ENCODE data around the gene CEP350.

The CEP350 gene

GRCh38 chr1:180083164-180083563 lies 128.6 kb downstream of the CEP350 start:
- H4K20me1 ChIP-seq (ENCODE audit: insufficient read depth, low read length): no peaks in the 10 kb centered on the region
- no peak overlapping the region for H3K4me3 ChIP-seq (ENCODE audit: low read depth, low read length, poor library complexity, severe bottlenecking)
- H3K4me2 ChIP-seq (ENCODE audit: low read length): no peak overlapping the region
- H3K79me2 ChIP-seq (ENCODE audit: insufficient read depth, low read length): no peaks in the 10 kb centered on the region
- TF ChIP-seq CTCF (IDR thresholded peaks at IDR 0.05; ENCODE audit: low read length) (no peak), EZH2 (IDR thresholded peaks at IDR 0.05; ENCODE audit: borderline replicate concordance, low read length) (no peak)
- no peak overlapping the region for H3K27ac ChIP-seq (ENCODE audit: low read depth, low read length, poor library complexity, severe bottlenecking)
- H3K9ac ChIP-seq (ENCODE audit: low read length): no peak overlapping the region
- no peaks in the 10 kb centered on the region for H3K4me1 ChIP-seq (ENCODE audit: insufficient read depth, low read length, severe bottlenecking)
- H3K27me3 ChIP-seq (ENCODE audit: insufficient read depth, low read length): no peaks in the 10 kb centered on the region
- peaks cover 54% of the 10 kb centered on the region for H3K36me3 ChIP-seq (ENCODE audit: insufficient read depth, low read length)
- H2AFZ ChIP-seq (ENCODE audit: low read length): no peak overlapping the region
- H3K9me3 ChIP-seq (ENCODE audit: low read length): no peaks in the 10 kb centered on the region
- H3K9me2 ChIP-seq (ENCODE audit: low read depth, low read length): no peaks in the 10 kb centered on the region
- H3F3A ChIP-seq (ENCODE audit: insufficient read depth, low read length): no peaks in the 10 kb centered on the region

DNA sequence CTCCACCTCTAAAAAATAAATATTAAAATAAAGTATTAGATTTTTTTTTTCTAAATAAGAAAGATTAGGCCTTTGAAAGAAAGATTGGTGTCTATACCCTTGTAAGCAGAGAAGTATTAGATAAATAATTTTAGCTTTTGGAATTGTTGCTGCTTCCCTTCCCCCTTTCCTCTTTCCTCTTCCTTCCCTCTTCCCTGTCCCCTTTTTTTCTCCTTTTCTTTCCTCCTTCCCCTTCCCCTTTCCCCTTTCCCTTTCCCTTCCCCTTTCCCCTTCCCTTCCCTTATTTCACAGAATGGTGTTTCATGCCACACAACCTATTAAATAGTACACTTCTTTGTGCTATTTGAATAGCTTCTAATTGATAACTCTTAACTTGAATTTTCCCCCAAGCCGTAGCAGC lies 130.3 kb downstream of the CEP350 start:
- no peak overlapping the region for H3K4me3 ChIP-seq (ENCODE audit: low read depth, low read length, poor library complexity, severe bottlenecking)
- no peaks in the 10 kb centered on the region for H4K20me1 ChIP-seq (ENCODE audit: insufficient read depth, low read length)
- H3K9me3 ChIP-seq (ENCODE audit: low read length): no peaks in the 10 kb centered on the region

DNA sequence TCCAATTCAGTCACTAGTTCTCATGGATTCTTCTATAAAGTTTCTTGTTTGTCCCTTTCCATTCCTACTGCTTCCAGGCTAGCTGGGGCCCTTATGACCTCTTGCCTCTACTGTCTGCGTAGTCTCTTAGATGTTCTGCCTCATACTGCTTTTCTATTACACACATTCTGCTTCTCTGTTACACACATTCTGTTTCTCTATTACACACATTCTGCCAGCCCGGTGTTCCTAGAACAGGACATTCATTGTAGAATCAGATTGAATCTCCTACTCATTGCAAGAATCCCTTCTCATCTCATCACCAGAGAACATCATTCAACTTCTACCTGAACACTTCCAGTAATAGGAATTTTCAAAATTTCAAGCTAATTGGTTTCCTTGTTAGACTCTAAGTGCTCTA lies 130.7 kb downstream of the CEP350 start:
- Histone ChIP-seq H3K4me3 (ENCODE audit: low read depth, low read length, poor library complexity, severe bottlenecking) (no peak overlapping the region), H3K9me3 (ENCODE audit: low read length) (no peaks in the 10 kb centered on the region), H3K9ac (ENCODE audit: low read length) (no peak overlapping the region), H2AFZ (ENCODE audit: low read length) (no peak overlapping the region), H4K20me1 (ENCODE audit: insufficient read depth, low read length) (no peaks in the 10 kb centered on the region), H3K27me3 (ENCODE audit: insufficient read depth, low read length) (no peaks in the 10 kb centered on the region), H3F3A (ENCODE audit: insufficient read depth, low read length) (no peaks in the 10 kb centered on the region), H3K4me2 (ENCODE audit: low read length) (no peak overlapping the region), H3K9me2 (ENCODE audit: low read depth, low read length) (no peaks in the 10 kb centered on the region), H3K79me2 (ENCODE audit: insufficient read depth, low read length) (no peaks in the 10 kb centered on the region), H3K27ac (ENCODE audit: low read depth, low read length, poor library complexity, severe bottlenecking) (no peak overlapping the region), H3K36me3 (ENCODE audit: insufficient read depth, low read length) (peaks cover 63% of the 10 kb centered on the region), H3K4me1 (ENCODE audit: insufficient read depth, low read length, severe bottlenecking) (no peaks in the 10 kb centered on the region)
- TF ChIP-seq CTCF (IDR thresholded peaks at IDR 0.05; ENCODE audit: low read length): no peak
- no peak for TF ChIP-seq EZH2 (IDR thresholded peaks at IDR 0.05; ENCODE audit: borderline replicate concordance, low read length)

More for the DNA sequence above, 130.3 kb downstream of the CEP350 start:
- H3K27ac ChIP-seq (ENCODE audit: low read depth, low read length, poor library complexity, severe bottlenecking): no peak overlapping the region
- H3F3A ChIP-seq (ENCODE audit: insufficient read depth, low read length): no peaks in the 10 kb centered on the region
- no peaks in the 10 kb centered on the region for H3K27me3 ChIP-seq (ENCODE audit: insufficient read depth, low read length)
- no peak overlapping the region for H3K9ac ChIP-seq (ENCODE audit: low read length)
- no peaks in the 10 kb centered on the region for H3K79me2 ChIP-seq (ENCODE audit: insufficient read depth, low read length)
- no peaks in the 10 kb centered on the region for H3K4me1 ChIP-seq (ENCODE audit: insufficient read depth, low read length, severe bottlenecking)
- no peak for TF ChIP-seq CTCF (IDR thresholded peaks at IDR 0.05; ENCODE audit: low read length)
- TF ChIP-seq EZH2 (IDR thresholded peaks at IDR 0.05; ENCODE audit: borderline replicate concordance, low read length): no peak
- peaks cover 60% of the 10 kb centered on the region for H3K36me3 ChIP-seq (ENCODE audit: insufficient read depth, low read length)
- no peaks in the 10 kb centered on the region for H3K9me2 ChIP-seq (ENCODE audit: low read depth, low read length)
- H3K4me2 ChIP-seq (ENCODE audit: low read length): no peak overlapping the region
- H2AFZ ChIP-seq (ENCODE audit: low read length): no peak overlapping the region
